ENCODE results near the gene SRRM4.

SRRM4 gene

GRCh38 chr12:119171691-119172425, 190.5 kb downstream of the SRRM4 start:
- no peak for DNase-seq

GRCh38 chr12:119175081-119175480, 193.7 kb downstream of the SRRM4 start:
- no peak for DNase-seq

GRCh38 chr12:119176267-119177055, 195.1 kb downstream of the SRRM4 start:
- peak; percentile 44 for DNase-seq

GRCh38 chr12:119177056-119177325, 195.7 kb downstream of the SRRM4 start:
- DNase-seq = no peak

GRCh38 chr12:119177724-119178380, 196.5 kb downstream of the SRRM4 start:
- no peak for DNase-seq

- peak; percentile 46 for DNase-seq
Observed at GRCh38 chr12:119178544-119179334, 197.4 kb downstream of the SRRM4 start, which contains the start of gene HSPB8. Gene HSPB8 (plus strand): TSS chr12:119178931. CDS start chr12:119179313, 382 bp downstream.

GRCh38 chr12:119179335-119180021, 198.1 kb downstream of the SRRM4 start:
- no peak for DNase-seq

- no peak for DNase-seq
Observed at GRCh38 chr12:119180380-119181040, 199.2 kb downstream of the SRRM4 start.

GRCh38 chr12:119181202-119181601, 199.9 kb downstream of the SRRM4 start:
- DNase-seq = no peak

- DNase-seq = no peak
Observed at GRCh38 chr12:119181944-119182343, 200.6 kb downstream of the SRRM4 start.

GRCh38 chr12:119182701-119183493, 201.6 kb downstream of the SRRM4 start:
- DNase-seq = no peak

GRCh38 chr12:119183942-119184695, 202.8 kb downstream of the SRRM4 start:
- no peak for DNase-seq

- no peak for DNase-seq
Observed at GRCh38 chr12:119195256-119195655, 213.9 kb downstream of the SRRM4 start.

GRCh38 chr12:119198440-119198839, 217.1 kb downstream of the SRRM4 start:
- DNase-seq = no peak

- DNase-seq = no peak
Observed at GRCh38 chr12:119200601-119201000, 219.3 kb downstream of the SRRM4 start.

- DNase-seq = peak; percentile 93
Observed at GRCh38 chr12:119201789-119202543, 220.6 kb downstream of the SRRM4 start.

GRCh38 chr12:119202544-119202943, 221.2 kb downstream of the SRRM4 start:
- no peak for DNase-seq

GRCh38 chr12:119204131-119204530, 222.8 kb downstream of the SRRM4 start:
- peak; percentile 29 for DNase-seq

- no peak for DNase-seq
Observed at GRCh38 chr12:119204671-119205285, 223.4 kb downstream of the SRRM4 start.

Measured in NCI-H2171 (cell line).